GM19397 (cell line): ENCODE data around the gene RALGPS2.

Experiments
- ATAC-seq: cut with Tn5 transposase; IDR thresholded peaks from one replicate; pipeline ENCODE4 v1.9.1; 2021; ENCODE audit warnings: mild to moderate bottlenecking, moderate library complexity; ENCODE audit not compliant: unreplicated experiment

RALGPS2 gene

GRCh38 chr1:178960482-178961240 lies 235.6 kb downstream of the RALGPS2 start:
- no peak for ATAC-seq

- no peak for ATAC-seq
Observed at GRCh38 chr1:178961331-178961730, 236.3 kb downstream of the RALGPS2 start.

- no peak for ATAC-seq
Observed at GRCh38 chr1:178961868-178962267, 236.8 kb downstream of the RALGPS2 start.

GRCh38 chr1:178962853-178963711 lies 238.0 kb downstream of the RALGPS2 start:
- ATAC-seq, result no peak

- ATAC-seq, result no peak
Observed at GRCh38 chr1:178964469-178965330, 239.7 kb downstream of the RALGPS2 start.

- ATAC-seq, result no peak
Observed at GRCh38 chr1:178966312-178966711, 241.3 kb downstream of the RALGPS2 start.

- no peak for ATAC-seq
Observed at GRCh38 chr1:178969226-178969987, 244.4 kb downstream of the RALGPS2 start.

GRCh38 chr1:178970184-178970583 lies 245.1 kb downstream of the RALGPS2 start:
- no peak for ATAC-seq
